Skeletal muscle tissue (tissue), 4 donors: ENCODE measurements around the gene ACSF2. TPM values are rescaled to one million over a fixed set of nuclear protein-coding genes. Genes with fewer than 3 reads are reported as not detected.
"Not testable (repeated sequence)": the region's sequence is repeated elsewhere in the genome, so short reads cannot be mapped to it uniquely, and the experiment has no call there.

Experiments used
- H3K27ac ChIP-seq: one replicate; pipeline ENCODE4 v1.7.0; 2013; ENCODE audit warnings: mild to moderate bottlenecking, low read depth, low read length, inconsistent platforms
- H3K27me3 ChIP-seq, 3 donors: one replicate each; pipeline ENCODE4 v1.7.0; 2013; ENCODE audit warnings: low read length in 3 of 3; ENCODE audit not compliant: control insufficient read depth in 3 of 3, insufficient read depth in 3 of 3
- H3K36me3 ChIP-seq, 3 donors: one replicate each; pipeline ENCODE4 v1.7.0; 2013; ENCODE audit warnings: low read length in 3 of 3; ENCODE audit not compliant: control insufficient read depth in 3 of 3, insufficient read depth in 3 of 3
- H3K4me1 ChIP-seq, 3 donors: one replicate each; pipeline ENCODE4 v1.7.0; 2013; ENCODE audit warnings: low read length in 3 of 3, mild to moderate bottlenecking in 3 of 3; ENCODE audit not compliant: control insufficient read depth in 3 of 3, insufficient read depth in 3 of 3
- H3K4me3 ChIP-seq, 3 donors: one replicate each; pipeline ENCODE4 v1.7.0; 2013; ENCODE audit warnings: low read length in 3 of 3
- H3K9ac ChIP-seq, 3 donors: one replicate each; pipeline ENCODE4 v1.7.0; 2013; ENCODE audit warnings: low read length in 3 of 3, mild to moderate bottlenecking in 3 of 3, moderate library complexity in 2 of 3, low read depth in 1 of 3
- H3K9me3 ChIP-seq, 3 donors: one replicate each; pipeline ENCODE4 v1.7.0; 2013; ENCODE audit warnings: low read length in 3 of 3; ENCODE audit not compliant: control insufficient read depth in 3 of 3
- total RNA-seq: library from RNA; depleted of rRNA; stranded (reverse); fragments of >200 nt; gene quantifications from one replicate; pipeline ENCODE4 v1.2.3, GENCODE V29; 2014
- donor health status: Osteomylitis.

The ACSF2 gene
- total RNA-seq, 1 donor from 2014 or later = 51.1 TPM

- Histone ChIP-seq H3K27me3 (no peaks in the 10 kb centered on the region), H3K4me3 (no peak overlapping the region), H3K9ac (no peak overlapping the region), H3K4me1 (peaks cover 37 to 45% (median 40%) of the 10 kb centered on the region in 3 donors), H3K27ac (no peak overlapping the region), H3K9me3 (no peaks in the 10 kb centered on the region), H3K36me3 (peaks cover 0 to 3% (median 0%) of the 10 kb centered on the region in 3 donors)
These were observed 1.6 kb upstream of the ACSF2 start for GRCh38 chr17:50424246-50424995.

DNA sequence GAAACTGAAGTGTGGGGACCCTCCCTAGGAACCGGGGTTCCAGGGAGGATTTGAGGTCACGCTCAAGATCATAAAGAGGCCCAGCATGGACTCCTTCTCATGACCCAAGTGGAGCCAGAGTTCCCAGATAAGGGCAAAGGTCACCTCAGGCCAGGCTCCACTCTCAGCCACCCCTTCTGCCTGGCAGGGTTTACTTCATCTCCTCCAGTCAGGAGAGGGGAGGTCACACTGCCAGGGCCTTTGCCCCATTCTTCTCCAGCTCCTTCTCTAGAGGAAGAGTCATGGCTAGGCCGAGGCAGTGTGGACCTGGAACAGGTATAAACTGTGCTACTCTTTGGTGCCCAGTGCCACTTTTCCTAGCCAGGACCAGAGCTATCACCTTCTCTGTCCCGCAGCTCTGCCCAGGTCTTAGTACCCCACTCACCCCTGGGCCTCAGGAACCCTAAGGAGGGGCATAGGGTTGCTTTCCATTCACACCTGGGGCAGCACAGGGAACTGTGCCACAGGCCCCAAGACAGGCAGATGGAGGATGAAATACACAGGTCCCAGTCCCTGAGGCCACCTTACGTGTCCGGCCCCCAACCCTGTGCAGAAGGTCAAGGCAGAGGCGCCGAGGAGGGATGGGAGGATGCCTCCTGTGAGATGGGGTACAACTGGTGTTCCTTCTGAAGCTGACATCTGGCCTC lies 879 bp upstream of the ACSF2 start:
- H3K9me3 ChIP-seq = no peaks in the 10 kb centered on the region
- H3K27me3 ChIP-seq = no peaks in the 10 kb centered on the region
- peak overlapping the region; percentile 32 for H3K27ac ChIP-seq
- peak overlapping the region; percentile 62 to 87 (median 76) for H3K9ac ChIP-seq
- H3K4me1 ChIP-seq = peaks cover 43 to 51% (median 43%) of the 10 kb centered on the region in 3 donors
- peaks cover 0 to 3% (median 0%) of the 10 kb centered on the region in 3 donors for H3K36me3 ChIP-seq
- peak overlapping the region; percentile 67 to 83 (median 75) for H3K4me3 ChIP-seq

- Histone ChIP-seq H3K4me1 (peaks cover 49 to 61% (median 52%) of the 10 kb centered on the region in 3 donors), H3K4me3 (peak overlapping the region; percentile 67 to 88 (median 83)), H3K27ac (peak overlapping the region; percentile 72), H3K27me3 (no peaks in the 10 kb centered on the region), H3K9ac (peak overlapping the region; percentile 72 to 90 (median 86)), H3K36me3 (peaks cover 0 to 3% (median 0%) of the 10 kb centered on the region in 3 donors), H3K9me3 (no peaks in the 10 kb centered on the region)
These were observed 409 bp downstream of the ACSF2 start for GRCh38 chr17:50426472-50426782.

DNA sequence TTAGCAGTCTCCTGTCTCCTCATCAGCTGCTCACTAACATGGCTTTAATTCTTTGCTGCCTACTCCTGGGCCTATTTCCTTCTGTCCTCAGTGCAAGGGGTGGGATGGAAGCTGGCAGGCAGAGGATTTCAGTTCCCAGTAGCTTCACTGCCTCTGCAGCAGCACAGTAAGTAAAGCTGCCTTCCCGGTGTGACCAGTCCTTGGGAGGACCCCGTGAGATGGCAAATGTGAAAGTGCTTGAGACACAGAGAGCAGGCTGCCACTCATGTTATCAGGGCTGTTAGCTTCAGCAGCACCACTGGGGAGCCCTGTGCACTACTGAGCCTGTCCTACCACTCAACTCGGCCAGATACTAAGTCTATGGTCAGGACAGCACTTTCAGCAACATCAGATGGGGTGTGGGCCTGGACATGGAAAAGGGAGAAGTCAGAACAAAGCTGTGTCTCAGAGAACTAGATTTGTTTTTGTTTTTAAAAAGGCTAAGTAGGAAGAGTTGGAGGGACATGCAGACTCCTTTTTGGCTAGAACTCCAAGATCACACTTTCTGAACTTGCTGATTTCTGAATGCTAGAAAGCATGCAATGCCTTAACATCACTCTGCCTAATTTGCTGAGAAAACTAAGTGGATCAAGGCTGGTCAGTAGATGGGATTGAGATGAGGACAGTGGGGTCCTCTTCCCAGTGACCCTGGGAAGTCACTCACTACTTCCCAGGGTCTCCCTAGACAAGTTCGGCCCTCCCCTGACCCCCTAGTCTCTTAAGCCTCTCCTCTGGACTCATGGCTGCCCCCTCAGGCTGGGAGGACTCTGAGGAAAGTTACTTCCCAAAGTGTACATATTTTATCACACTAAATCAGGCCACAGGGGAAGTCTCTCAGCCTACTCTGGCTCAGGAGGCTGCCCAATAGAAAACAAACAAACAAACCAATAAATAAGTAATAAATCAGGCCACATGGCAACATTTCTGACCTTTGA lies 1.1 kb downstream of the ACSF2 start:
- peak overlapping the region; percentile 72 for H3K27ac ChIP-seq
- H3K9me3 ChIP-seq = no peaks in the 10 kb centered on the region
- H3K27me3 ChIP-seq = no peaks in the 10 kb centered on the region
- peak overlapping the region; percentile 67 to 88 (median 83) for H3K4me3 ChIP-seq
- peaks cover 55 to 67% (median 59%) of the 10 kb centered on the region in 3 donors for H3K4me1 ChIP-seq
- peaks cover 0 to 3% (median 0%) of the 10 kb centered on the region in 3 donors for H3K36me3 ChIP-seq
- H3K9ac ChIP-seq = peak overlapping the region; percentile 72 to 90 (median 86)

GRCh38 chr17:50428126-50428525 lies 2.1 kb downstream of the ACSF2 start:
- Histone ChIP-seq H3K27ac (peak overlapping the region; percentile 72), H3K4me3 (peak overlapping the region in 1 of 3 donors; percentile 67), H3K4me1 (peaks cover 64 to 78% (median 65%) of the 10 kb centered on the region in 3 donors), H3K9ac (peak overlapping the region in 1 of 3 donors; percentile 22)
- H3K27me3 ChIP-seq, H3K9me3 ChIP-seq, H3K36me3 ChIP-seq: not testable (repeated sequence)

DNA sequence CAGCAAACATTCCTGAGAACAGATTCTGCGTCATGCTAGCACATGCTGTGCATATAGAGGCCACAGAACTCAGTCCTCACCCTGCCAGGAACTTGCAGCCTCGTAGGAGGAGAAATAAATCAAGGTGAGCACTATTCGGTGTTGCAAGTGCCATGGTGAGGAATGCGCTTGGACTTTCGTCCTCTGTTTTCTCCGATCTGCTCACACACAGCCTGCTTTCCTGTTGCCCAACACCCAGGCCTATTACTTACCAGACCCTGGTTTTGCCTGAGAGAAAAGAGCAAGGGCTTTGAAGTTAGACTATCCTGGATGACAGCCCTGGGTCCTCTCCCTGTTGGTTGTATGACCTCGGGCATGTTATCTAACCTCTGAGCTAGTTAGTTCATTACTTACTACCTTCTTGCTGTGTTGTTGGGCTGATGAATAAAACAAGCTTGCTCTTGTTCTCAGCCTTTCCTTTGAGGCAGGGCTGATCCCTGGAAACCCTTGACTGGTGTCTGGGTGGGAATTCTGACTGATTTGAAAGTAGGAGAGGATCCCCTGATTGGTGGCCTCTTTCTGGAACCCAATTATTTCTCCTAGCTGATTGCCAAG lies 2.9 kb downstream of the ACSF2 start:
- Histone ChIP-seq H3K27me3 (no peaks in the 10 kb centered on the region), H3K9me3 (no peaks in the 10 kb centered on the region), H3K9ac (peak overlapping the region in 2 of 3 donors; percentile 43 to 60), H3K4me1 (peaks cover 69 to 81% (median 70%) of the 10 kb centered on the region in 3 donors), H3K36me3 (peaks cover 0 to 4% (median 1%) of the 10 kb centered on the region in 3 donors), H3K4me3 (peak overlapping the region in 2 of 3 donors; percentile 41 to 42), H3K27ac (peak overlapping the region; percentile 75)

DNA sequence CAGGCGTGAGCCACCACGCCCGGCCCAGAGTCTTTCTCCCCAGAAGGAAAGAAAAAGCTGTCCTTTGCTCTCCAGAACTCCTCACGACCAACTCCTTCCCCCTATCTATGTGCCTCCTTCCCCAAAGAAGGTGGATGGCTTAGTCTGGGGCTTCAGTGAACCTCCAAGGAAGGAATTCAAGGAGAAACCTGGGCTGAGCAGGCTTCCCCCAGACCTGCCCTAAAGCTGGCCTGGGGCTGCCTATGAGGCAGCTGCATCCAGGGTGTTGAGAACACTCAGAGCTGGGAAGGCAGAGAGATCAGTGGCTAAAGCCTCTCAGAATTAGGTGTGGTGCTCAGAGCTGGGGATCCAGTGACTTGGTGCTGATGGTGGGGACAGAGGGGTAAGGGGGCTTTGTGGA lies 3.8 kb downstream of the ACSF2 start:
- no peak overlapping the region for H3K4me3 ChIP-seq
- peak overlapping the region; percentile 75 for H3K27ac ChIP-seq
- H3K27me3 ChIP-seq = no peaks in the 10 kb centered on the region
- no peaks in the 10 kb centered on the region for H3K9me3 ChIP-seq
- H3K9ac ChIP-seq = peak overlapping the region in 2 of 3 donors; percentile 33 to 62
- H3K36me3 ChIP-seq = peaks cover 0 to 4% (median 1%) of the 10 kb centered on the region in 3 donors
- H3K4me1 ChIP-seq = peaks cover 64 to 74% (median 67%) of the 10 kb centered on the region in 3 donors

GRCh38 chr17:50430821-50431618 lies 5.0 kb downstream of the ACSF2 start:
- H3K36me3 ChIP-seq = peaks cover 0 to 4% (median 1%) of the 10 kb centered on the region in 3 donors
- H3K27me3 ChIP-seq = no peaks in the 10 kb centered on the region
- peaks cover 54 to 64% (median 58%) of the 10 kb centered on the region in 3 donors for H3K4me1 ChIP-seq
- H3K4me3 ChIP-seq = no peak overlapping the region
- peak overlapping the region; percentile 75 for H3K27ac ChIP-seq
- peak overlapping the region in 1 of 3 donors; percentile 3 for H3K9ac ChIP-seq
- no peaks in the 10 kb centered on the region for H3K9me3 ChIP-seq
